Pulmonary artery endothelial cell (primary cell): ENCODE data around the gene MDN1. TPM values are rescaled to one million over a fixed set of nuclear protein-coding genes. Genes with fewer than 3 reads are reported as not detected.
A peak's percentile ranks its signal among the peaks of the same experiment; 100 is the strongest.
"Not testable (repeated sequence)": the region's sequence is repeated elsewhere in the genome, so short reads cannot be mapped to it uniquely, and the experiment has no call there.

Source experiments
- DNase-seq: peaks from one replicate; pipeline ENCODE4 v3.0.0-alpha.2; 2011; ENCODE audit warnings: low read depth, low spot score
- total RNA-seq: library from RNA; depleted of rRNA; stranded (reverse); fragments of >200 nt; gene quantifications from 2 replicates; pipeline ENCODE4 v1.2.3, GENCODE V29; 2014

MDN1 gene, protein sequence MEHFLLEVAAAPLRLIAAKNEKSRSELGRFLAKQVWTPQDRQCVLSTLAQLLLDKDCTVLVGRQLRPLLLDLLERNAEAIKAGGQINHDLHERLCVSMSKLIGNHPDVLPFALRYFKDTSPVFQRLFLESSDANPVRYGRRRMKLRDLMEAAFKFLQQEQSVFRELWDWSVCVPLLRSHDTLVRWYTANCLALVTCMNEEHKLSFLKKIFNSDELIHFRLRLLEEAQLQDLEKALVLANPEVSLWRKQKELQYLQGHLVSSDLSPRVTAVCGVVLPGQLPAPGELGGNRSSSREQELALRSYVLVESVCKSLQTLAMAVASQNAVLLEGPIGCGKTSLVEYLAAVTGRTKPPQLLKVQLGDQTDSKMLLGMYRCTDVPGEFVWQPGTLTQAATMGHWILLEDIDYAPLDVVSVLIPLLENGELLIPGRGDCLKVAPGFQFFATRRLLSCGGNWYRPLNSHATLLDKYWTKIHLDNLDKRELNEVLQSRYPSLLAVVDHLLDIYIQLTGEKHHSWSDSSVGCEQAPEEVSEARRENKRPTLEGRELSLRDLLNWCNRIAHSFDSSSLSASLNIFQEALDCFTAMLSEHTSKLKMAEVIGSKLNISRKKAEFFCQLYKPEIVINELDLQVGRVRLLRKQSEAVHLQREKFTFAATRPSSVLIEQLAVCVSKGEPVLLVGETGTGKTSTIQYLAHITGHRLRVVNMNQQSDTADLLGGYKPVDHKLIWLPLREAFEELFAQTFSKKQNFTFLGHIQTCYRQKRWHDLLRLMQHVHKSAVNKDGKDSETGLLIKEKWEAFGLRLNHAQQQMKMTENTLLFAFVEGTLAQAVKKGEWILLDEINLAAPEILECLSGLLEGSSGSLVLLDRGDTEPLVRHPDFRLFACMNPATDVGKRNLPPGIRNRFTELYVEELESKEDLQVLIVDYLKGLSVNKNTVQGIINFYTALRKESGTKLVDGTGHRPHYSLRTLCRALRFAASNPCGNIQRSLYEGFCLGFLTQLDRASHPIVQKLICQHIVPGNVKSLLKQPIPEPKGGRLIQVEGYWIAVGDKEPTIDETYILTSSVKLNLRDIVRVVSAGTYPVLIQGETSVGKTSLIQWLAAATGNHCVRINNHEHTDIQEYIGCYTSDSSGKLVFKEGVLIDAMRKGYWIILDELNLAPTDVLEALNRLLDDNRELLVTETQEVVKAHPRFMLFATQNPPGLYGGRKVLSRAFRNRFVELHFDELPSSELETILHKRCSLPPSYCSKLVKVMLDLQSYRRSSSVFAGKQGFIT (N-terminal part only)
- 30.5 and 50.8 TPM in 2 replicates for total RNA-seq

- DNase-seq, result peak; percentile 85
These were observed at the start of gene MDN1 for GRCh38 chr6:89819336-89820130. Gene MDN1 (minus strand): TSS chr6:89819794. CDS start chr6:89819607, 187 bp downstream.

- DNase-seq, result no peak
These were observed 46.6 kb upstream of the MDN1 start for GRCh38 chr6:89866024-89866678.

- DNase-seq, result no peak
These were observed 43.1 kb upstream of the MDN1 start for GRCh38 chr6:89862698-89863097.

DNA sequence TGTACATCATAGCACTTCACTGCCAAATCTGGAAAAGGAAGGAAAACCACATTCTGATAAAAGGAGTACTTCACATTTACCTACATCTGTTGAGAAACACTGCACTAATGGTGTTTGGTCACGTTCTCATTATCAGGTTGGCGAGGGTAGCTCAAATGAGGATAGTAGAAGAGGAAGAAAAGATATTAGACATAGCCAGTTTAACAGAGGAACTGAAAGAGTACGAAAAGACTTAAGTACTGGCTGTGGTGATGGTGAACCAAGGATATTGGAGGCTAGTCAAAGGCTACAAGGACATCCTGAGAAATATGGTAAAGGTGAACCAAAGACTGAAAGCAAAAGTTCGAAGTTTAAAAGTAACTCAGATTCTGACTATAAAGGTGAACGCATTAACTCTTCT is 42.7 kb upstream of the MDN1 start:
- no peak for DNase-seq

DNA sequence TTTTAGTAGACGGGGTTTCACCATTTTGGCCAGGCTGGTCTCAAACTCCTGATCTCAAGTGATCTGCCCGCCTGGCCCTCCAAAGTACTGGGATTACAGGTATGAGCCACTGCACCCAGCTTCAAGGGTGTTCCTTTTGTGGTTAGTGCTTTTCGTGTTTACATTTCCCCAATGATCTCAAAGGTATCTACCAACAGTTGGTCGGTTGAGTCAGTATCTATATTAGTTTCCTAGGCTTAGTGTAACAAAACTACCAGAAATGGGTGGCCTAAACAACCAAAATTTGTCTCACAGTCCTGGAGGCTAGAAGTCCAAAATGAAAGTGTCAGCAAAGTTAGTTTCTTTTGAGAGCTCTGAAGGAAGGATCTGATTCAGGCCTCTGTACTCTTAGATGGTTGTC is 40.1 kb upstream of the MDN1 start:
- no peak for DNase-seq

GRCh38 chr6:89858041-89858440 is 38.4 kb upstream of the MDN1 start:
- DNase-seq, result no peak

- DNase-seq, result no peak
These were observed 33.5 kb upstream of the MDN1 start for GRCh38 chr6:89853068-89853467.

DNA sequence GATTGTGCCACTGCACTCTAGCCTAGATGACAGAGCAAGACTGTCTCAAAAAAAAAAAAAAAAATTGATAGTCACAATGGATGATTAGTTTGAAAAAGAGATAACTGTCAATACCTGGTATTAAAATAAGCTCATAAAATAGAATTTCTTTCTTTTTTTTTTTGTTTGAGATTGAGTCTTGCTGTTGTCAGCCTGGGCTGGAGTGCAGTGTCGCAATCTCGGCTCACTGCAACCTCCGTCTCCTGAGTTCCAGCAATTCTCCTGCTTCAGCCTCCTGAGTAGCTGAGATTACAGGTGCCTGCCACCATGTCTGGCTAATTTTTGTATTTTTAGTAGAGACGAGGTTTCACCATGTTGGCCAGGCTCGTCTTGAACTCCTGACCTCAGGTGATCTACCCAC is 27.9 kb upstream of the MDN1 start:
- DNase-seq, result not testable (repeated sequence)

DNA sequence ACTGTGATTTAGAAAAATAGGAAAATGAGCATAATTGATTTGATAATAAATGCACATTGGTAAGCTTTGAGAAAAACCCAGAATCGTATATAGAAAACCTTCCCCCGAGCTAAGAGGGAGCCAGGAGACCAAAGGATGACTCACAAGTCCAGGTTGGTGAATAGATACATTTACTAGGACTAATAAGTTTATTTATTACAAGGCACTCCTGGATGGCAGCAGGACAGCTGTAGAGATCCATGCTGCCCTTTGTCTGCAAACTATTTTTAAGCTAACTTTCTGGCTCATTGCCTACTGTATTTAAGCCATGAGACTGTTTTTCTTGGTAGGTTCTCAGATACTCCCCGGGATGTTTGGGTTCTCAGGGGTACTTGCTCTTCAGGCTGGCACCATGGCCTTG is 23.5 kb upstream of the MDN1 start:
- no peak for DNase-seq

DNA sequence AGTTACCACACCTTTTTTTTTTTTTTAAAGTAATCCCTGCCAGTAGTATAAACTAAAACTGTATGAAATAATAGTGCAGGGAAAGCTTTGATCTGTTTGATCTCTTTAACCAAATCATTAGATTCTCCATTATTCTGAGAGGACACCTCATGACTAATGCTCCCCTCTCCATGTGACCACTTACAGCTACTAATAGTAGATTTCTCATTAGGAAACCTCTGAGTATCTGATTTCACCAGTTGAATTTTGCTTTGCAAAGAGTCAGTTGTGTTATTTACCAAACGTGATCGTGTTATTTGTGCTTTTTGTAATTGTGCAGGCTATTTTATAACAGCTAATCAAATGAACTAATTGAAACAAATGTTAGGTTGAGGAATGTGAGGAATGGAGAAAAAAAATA is 22.6 kb upstream of the MDN1 start:
- no peak for DNase-seq

GRCh38 chr6:89840538-89840937 is 20.9 kb upstream of the MDN1 start:
- DNase-seq, result no peak

DNA sequence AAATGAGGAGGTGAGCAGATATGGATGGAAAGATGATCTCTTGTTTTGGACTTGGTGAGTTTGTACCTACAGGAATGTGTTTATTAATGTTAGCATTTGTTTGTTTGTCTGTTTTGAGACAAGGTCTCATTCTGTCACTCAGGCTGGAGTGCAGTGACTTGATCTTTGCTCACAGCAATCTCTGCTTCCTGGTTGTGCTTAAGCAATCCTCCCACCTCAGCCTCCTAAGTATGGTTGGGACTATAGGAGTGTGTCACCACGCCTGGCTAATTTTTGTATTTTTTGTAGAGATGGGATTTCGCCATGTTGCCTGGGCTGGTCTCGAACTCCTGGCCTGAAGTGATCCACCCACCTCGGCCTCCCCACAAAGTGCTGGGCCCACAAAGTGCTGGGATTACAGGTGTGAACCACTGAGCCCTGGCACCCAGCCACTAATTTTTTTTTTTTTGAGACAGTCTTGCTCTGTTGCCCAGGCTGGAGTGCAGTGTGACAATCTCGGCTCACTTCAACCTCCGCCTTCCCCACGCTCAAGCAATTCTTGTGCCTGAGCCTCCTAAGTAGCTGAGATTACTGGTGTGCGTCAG is 17.1 kb upstream of the MDN1 start:
- no peak for DNase-seq

DNA sequence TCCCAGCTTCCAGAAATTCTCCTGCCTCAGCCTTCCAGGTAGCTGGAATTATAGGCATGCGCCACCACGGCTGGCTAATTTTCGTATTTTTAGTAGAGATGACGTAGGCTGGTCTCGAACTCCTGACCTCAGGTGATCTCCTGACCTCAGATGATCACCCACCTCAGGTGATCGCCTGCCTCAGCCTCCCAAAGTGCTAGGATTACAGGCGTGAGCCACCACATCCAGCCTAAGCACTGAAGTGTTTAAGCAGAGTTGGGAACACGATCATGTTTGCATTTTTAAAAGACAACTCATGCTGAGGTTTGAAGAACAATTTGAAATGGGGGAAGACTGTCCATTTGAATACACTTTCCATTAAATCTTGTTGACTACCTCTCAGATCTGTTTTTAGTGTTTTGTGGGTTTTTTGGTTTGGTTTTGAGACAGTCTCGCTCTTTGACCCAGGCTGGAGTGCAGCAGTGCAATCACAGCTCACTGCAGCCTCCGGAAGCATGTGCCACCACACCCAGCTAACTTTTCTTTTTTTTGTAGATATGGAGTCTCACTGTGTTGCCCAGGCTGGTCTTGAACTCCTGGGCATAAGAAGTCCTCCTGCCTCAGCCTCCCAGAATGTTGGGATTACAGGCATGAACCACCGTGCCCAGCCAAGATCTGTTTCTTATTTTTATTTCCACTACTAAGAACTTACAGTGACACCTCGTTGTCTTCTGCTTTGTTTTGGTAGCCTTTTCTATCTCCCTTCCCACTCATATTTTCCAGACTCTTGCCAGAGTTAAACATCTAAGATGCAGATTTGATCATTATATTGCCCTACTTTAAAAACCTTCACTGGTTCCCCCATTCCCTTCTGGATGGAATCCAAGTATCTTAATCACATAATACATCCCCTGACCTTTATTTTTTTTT is 15.5 kb upstream of the MDN1 start:
- DNase-seq, result no peak

- DNase-seq, result no peak
These were observed 10.7 kb upstream of the MDN1 start for GRCh38 chr6:89830170-89830809.

- peak; percentile 97 for DNase-seq
These were observed 10.0 kb upstream of the MDN1 start, which contains the start of gene CASP8AP2 for GRCh38 chr6:89829472-89830169. Gene CASP8AP2 (plus strand): TSS chr6:89829880.

DNA sequence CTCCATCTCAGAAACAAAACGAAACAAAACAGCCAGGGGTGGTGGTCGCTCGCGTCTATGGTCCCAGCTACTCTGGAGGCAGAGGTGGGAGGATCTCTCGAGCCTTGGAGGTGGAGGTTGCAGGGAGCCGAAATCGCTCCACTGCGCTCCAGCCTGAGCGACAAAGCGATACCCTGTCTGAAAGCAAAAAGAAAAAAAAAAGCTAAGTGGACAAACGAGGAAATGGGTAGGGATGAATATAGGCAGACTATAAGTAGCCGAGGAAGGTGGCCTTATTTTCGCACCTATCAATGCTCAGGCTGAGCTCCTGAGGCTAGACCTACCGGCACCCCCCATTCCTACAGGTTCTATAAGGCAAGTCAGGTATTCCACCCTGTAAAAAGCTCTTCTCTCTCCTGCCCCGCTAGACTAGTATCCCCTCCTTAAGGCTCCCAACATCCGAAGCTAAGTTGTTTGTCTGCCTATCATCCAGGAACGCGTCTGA is 9.4 kb upstream of the MDN1 start:
- no peak for DNase-seq

GRCh38 chr6:89828475-89828987 is 8.9 kb upstream of the MDN1 start:
- not testable (repeated sequence) for DNase-seq
